HEK293T (cell line): ENCODE results near the gene SOCS7.

Experiments used
- ELF4 ChIP-seq: fragments of 450-650 bp; IDR thresholded peaks from 2 replicates; pipeline ENCODE4 v1.6.1; 2017; ENCODE audit warnings: antibody characterized with exemption
- FOXA1 ChIP-seq: fragments of 450-650 bp; IDR thresholded peaks from 2 replicates; pipeline ENCODE4 v1.6.1; 2016; ENCODE audit warnings: mild to moderate bottlenecking
- FOXM1 ChIP-seq: fragments of 450-650 bp; IDR thresholded peaks from 2 replicates; pipeline ENCODE4 v1.6.1; 2017; ENCODE audit warnings: mild to moderate bottlenecking, borderline replicate concordance
- HDGF ChIP-seq: fragments of 450-650 bp; IDR thresholded peaks from 2 replicates; pipeline ENCODE4 v1.6.1; 2017; ENCODE audit warnings: antibody characterized with exemption, borderline replicate concordance
- NFRKB ChIP-seq: fragments of 450-650 bp; IDR thresholded peaks from 2 replicates; pipeline ENCODE4 v1.6.1; 2016; ENCODE audit warnings: mild to moderate bottlenecking, moderate library complexity
- SP1 ChIP-seq: fragments of 450-650 bp; IDR thresholded peaks from 2 replicates; pipeline ENCODE4 v1.6.1; 2017
- SUZ12 ChIP-seq: fragments of 450-650 bp; IDR thresholded peaks from 2 replicates; pipeline ENCODE4 v1.6.1; 2016; ENCODE audit warnings: mild to moderate bottlenecking
- TARDBP ChIP-seq: fragments of 450-650 bp; IDR thresholded peaks from 2 replicates; pipeline ENCODE4 v1.6.1; 2016
- ZNF384 ChIP-seq: fragments of 450-650 bp; IDR thresholded peaks from 2 replicates; pipeline ENCODE4 v1.6.1; 2016
- TF ChIP-seq, protein P1 (sequence below): fragments of 450-650 bp; IDR thresholded peaks from 2 replicates; pipeline ENCODE4 v1.6.1; 2016

DNA sequence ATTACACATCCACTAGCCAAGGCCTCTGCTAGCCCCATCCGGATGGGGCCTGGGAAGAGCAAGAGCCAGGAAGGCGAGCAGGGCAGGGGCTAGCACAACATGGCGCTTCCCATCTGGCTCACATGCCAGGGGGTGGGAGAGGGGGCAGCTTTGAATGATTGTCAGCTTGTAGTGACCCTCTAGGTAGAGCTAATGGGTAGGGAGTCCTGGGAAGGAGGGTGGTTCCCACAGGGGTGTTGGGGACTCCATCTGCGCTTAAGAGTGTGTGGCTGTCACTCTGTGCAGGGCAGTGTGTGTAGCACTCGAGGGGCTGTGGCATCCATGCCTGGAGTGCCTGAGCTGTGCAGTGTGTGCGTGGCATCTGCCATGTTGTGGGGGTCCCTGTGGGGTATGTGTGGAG is 101.1 kb downstream of the SOCS7 start:
- TF ChIP-seq NFRKB, result no peak
- TF ChIP-seq ZNF384, result no peak
- TF ChIP-seq SUZ12, result no peak
- TF ChIP-seq, protein P1, sequence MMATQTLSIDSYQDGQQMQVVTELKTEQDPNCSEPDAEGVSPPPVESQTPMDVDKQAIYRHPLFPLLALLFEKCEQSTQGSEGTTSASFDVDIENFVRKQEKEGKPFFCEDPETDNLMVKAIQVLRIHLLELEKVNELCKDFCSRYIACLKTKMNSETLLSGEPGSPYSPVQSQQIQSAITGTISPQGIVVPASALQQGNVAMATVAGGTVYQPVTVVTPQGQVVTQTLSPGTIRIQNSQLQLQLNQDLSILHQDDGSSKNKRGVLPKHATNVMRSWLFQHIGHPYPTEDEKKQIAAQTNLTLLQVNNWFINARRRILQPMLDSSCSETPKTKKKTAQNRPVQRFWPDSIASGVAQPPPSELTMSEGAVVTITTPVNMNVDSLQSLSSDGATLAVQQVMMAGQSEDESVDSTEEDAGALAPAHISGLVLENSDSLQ, result no peak
- TF ChIP-seq TARDBP, result no peak
- no peak for TF ChIP-seq ELF4
- no peak for TF ChIP-seq FOXA1
- no peak for TF ChIP-seq SP1
- no peak for TF ChIP-seq HDGF
- no peak for TF ChIP-seq FOXM1
